K562 (cell line): ENCODE measurements around the gene PEX3. TPM values are rescaled to one million over a fixed set of nuclear protein-coding genes. Genes with fewer than 3 reads are reported as not detected.
A peak's percentile ranks its signal among the peaks of the same experiment; 100 is the strongest.

Source experiments
- ATAC-seq: fragments of 200-7000 bp; cut with Tn5 transposase; 3 replicates; pipeline ENCODE4 v1.9.1; 2020; ENCODE audit warnings: moderate library complexity
- BruUV-seq: library from RNA; stranded (reverse); fragments of 400-500 nt; replicated peaks from 2 replicates; lab custom pipeline; 2021; lab: Mats Ljungman, UMichigan
- CTCF ChIA-PET: fragments of 300-600 bp; formaldehyde crosslinking; extraction: SDS; loops from one replicate; lab custom pipeline; 2021; ENCODE audit warnings: low intra/inter-chr PET ratio; lab: Yijun Ruan, JAX
- POLR2A ChIA-PET: fragments of 300-600, 350-650 bp; sonication (Branson Sonifier 250); formaldehyde crosslinking; extraction: SDS; loops from one replicate; lab custom pipeline; 2021; ENCODE audit warnings: antibody characterized with exemption, inconsistent platforms; lab: Yijun Ruan, JAX
- DNase-seq, 4 experiments: peaks; one replicate each; pipeline versions ENCODE4 v3.0.0 to v3.0.0-alpha.2; 2011 to 2018; ENCODE audit warnings: low spot score in 3 of 4, mixed read lengths in 3 of 4; ENCODE audit errors: extremely low read depth in 1 of 4
- FAIRE-seq: peaks from 2 replicates; lab custom pipeline; 2011; peaks lifted over from hg19 to GRCh38; lab: Jason Lieb, UNC
- H2AFZ ChIP-seq: 2 replicates; pipeline ENCODE4 v1.6.0; 2011; ENCODE audit warnings: low read depth, low read length, control low read depth, inconsistent platforms
- H3K27ac ChIP-seq: fragments of 200-600 bp; 3 replicates; pipeline ENCODE4 v1.8.0; 2011; ENCODE audit warnings: low read depth, mild to moderate bottlenecking, control low read depth, inconsistent platforms, low read length, moderate library complexity, mixed read lengths; ENCODE audit errors: extremely low read depth
- H3K27me3 ChIP-seq, 2 experiments: fragments of 300-600 bp in 1 of 2; 2 replicates in 1 of 2; 3 replicates in 1 of 2; pipeline versions ENCODE4 v1.6.0 to v1.8.0; 2011; ENCODE audit warnings: inconsistent platforms in 2 of 2, low read length in 2 of 2, mild to moderate bottlenecking in 1 of 2, mixed read lengths in 1 of 2, moderate library complexity in 1 of 2; ENCODE audit not compliant: control insufficient read depth in 2 of 2, insufficient read depth in 2 of 2
- H3K36me3 ChIP-seq: fragments of 300-600 bp; 3 replicates; pipeline ENCODE4 v1.8.0; 2011; ENCODE audit warnings: mild to moderate bottlenecking, low read length, inconsistent platforms; ENCODE audit not compliant: control insufficient read depth, insufficient read depth
- H3K4me1 ChIP-seq, 2 experiments: fragments of 200-600 bp in 1 of 2; replicated peaks in 1 of 2; 2 replicates in 1 of 2; 3 replicates in 1 of 2; pipeline versions ENCODE4 v1.5.1 to v1.8.0; 2011; ENCODE audit warnings: inconsistent platforms in 2 of 2, low read length in 2 of 2, mild to moderate bottlenecking in 1 of 2, mixed read lengths in 1 of 2, moderate library complexity in 1 of 2; ENCODE audit not compliant: control insufficient read depth in 2 of 2, insufficient read depth in 2 of 2
- H3K4me2 ChIP-seq: 2 replicates; pipeline ENCODE4 v1.6.1; 2011; ENCODE audit warnings: low read length, control low read depth, inconsistent platforms, mixed read lengths; ENCODE audit not compliant: insufficient read depth
- H3K4me3 ChIP-seq: fragments of 200-600 bp; sonication (generic), shearing (Covaris generic); 2 replicates; pipeline ENCODE4 v1.5.1; 2016; ENCODE audit warnings: control low read depth, inconsistent platforms
- H3K79me2 ChIP-seq: fragments of 200-600 bp; 3 replicates; pipeline ENCODE4 v1.8.0; 2011; ENCODE audit warnings: low read length, inconsistent platforms; ENCODE audit not compliant: control insufficient read depth, insufficient read depth
- H3K9ac ChIP-seq, 2 experiments: 2 replicates each; pipeline versions ENCODE4 v1.6.0 to v1.6.1; 2011; ENCODE audit warnings: low read depth in 2 of 2, low read length in 2 of 2, control low read depth in 1 of 2, inconsistent platforms in 1 of 2, mild to moderate bottlenecking in 1 of 2, mixed read lengths in 1 of 2; ENCODE audit not compliant: insufficient read depth in 1 of 2
- H3K9me1 ChIP-seq: one replicate; pipeline ENCODE4 v1.6.0; 2011; ENCODE audit warnings: inconsistent platforms, mild to moderate bottlenecking, low read length, moderate library complexity; ENCODE audit not compliant: control insufficient read depth, insufficient read depth
- H3K9me3 ChIP-seq: replicated peaks from 2 replicates; pipeline ENCODE4 v1.5.1; 2011; ENCODE audit warnings: low read depth, low read length, inconsistent platforms; ENCODE audit not compliant: control insufficient read depth, insufficient read depth
- H4K20me1 ChIP-seq: replicated peaks from 2 replicates; pipeline ENCODE4 v1.6.1; 2011; ENCODE audit warnings: low read length, inconsistent platforms, mixed read lengths; ENCODE audit not compliant: control insufficient read depth, insufficient read depth
- CBFA2T3 ChIP-seq: fragments of 450-650 bp; IDR thresholded peaks from 2 replicates; pipeline ENCODE4 v1.6.1; 2017
- CTBP1 ChIP-seq: fragments of 450-650 bp; IDR thresholded peaks from 2 replicates; pipeline ENCODE4 v1.6.1; 2016; ENCODE audit warnings: borderline replicate concordance
- ETV1 ChIP-seq: fragments of 450-650 bp; conservative IDR thresholded peaks from 2 replicates; pipeline ENCODE4 v1.6.1; 2016; ENCODE audit warnings: missing genetic modification characterization, control low read depth, low read depth, missing compliant biosample characterization
- JUND ChIP-seq, 2 experiments: IDR thresholded peaks; 2 replicates in 1 of 2; 3 replicates in 1 of 2; pipeline ENCODE4 v1.6.1; 2011; ENCODE audit warnings: borderline replicate concordance in 2 of 2, low read depth in 2 of 2, low read length in 2 of 2, improper control_type of control experiment in 1 of 2, missing biosample characterization in 1 of 2, missing genetic modification characterization in 1 of 2, missing genetic modification reagents in 1 of 2
- NR2C2 ChIP-seq, 2 experiments: fragments of 200-800 bp in 1 of 2; sonication (Bioruptor generic) in 1 of 2; sonication (generic) in 1 of 2; formaldehyde crosslinking in 1 of 2; IDR thresholded peaks; 2 replicates each; pipeline versions ENCODE4 v1.6.1 to v1.8.0; 2016 to 2022; ENCODE audit warnings: mild to moderate bottlenecking in 1 of 2, missing compliant biosample characterization in 1 of 2, missing genetic modification characterization in 1 of 2, missing genetic modification reagents in 1 of 2
- POLR2G ChIP-seq: fragments of 200-400 bp; formaldehyde crosslinking; IDR thresholded peaks from 2 replicates; pipeline ENCODE4 v1.6.1; 2017; ENCODE audit warnings: low read depth, mild to moderate bottlenecking, antibody characterized with exemption, low read length, moderate library complexity
- TAL1 ChIP-seq: fragments of 450-650 bp; IDR thresholded peaks from 2 replicates; pipeline ENCODE4 v1.6.1; 2016; ENCODE audit warnings: mild to moderate bottlenecking
- TEAD4 ChIP-seq, 2 experiments: sonication (generic) in 1 of 2; formaldehyde crosslinking in 1 of 2; IDR thresholded peaks; 2 replicates each; pipeline versions ENCODE4 v1.6.1 to v1.8.0; 2012 to 2022; ENCODE audit warnings: borderline replicate concordance in 1 of 2, inconsistent platforms in 1 of 2, low read length in 1 of 2, mild to moderate bottlenecking in 1 of 2, missing genetic modification reagents in 1 of 2
- USF2 ChIP-seq: sonication (generic); formaldehyde crosslinking; IDR thresholded peaks from 2 replicates; pipeline ENCODE4 v1.5.0; 2020; ENCODE audit warnings: missing genetic modification reagents
- XRCC5 ChIP-seq: fragments of 200-400 bp; formaldehyde crosslinking; IDR thresholded peaks from 2 replicates; pipeline ENCODE4 v1.6.1; 2017; ENCODE audit warnings: low read depth, mild to moderate bottlenecking, low read length
- WGBS: fragments of 100-300 bp; shearing (Covaris generic); methylation state at CpG from one replicate; pipeline ENCODE4 v1.1.6; 2016; ENCODE audit warnings: low coverage, mixed read lengths; ENCODE audit not compliant: insufficient coverage; ENCODE audit errors: missing lambda C conversion rate; 5-methylcytosine and 5-hydroxymethylcytosine counted together
- in situ Hi-C: fragments of 300-500 bp; cut with MboI; formaldehyde crosslinking; loops from 4 replicates; pipeline ENCODE4 v1.15.0; 2018; ENCODE audit warnings: inconsistent platforms, mixed read lengths
- intact Hi-C: fragments of 100-400 bp; cut with micrococcal nuclease; formaldehyde crosslinking; loops from 2 replicates; pipeline ENCODE4 v1.14.2; 2022
- polyA plus RNA-seq, 8 experiments: library from polyadenylated mRNA; depleted of rRNA in 4 of 8; stranded (reverse) in 5 of 8; unstranded in 3 of 8; fragments of >200 nt; fragmentation: Nextera tagmentation in 2 of 8; fragmentation: Illumina TruSeq in 1 of 8; extraction: Ambion mirVana in 2 of 8; extraction: Trizol in 1 of 8; gene quantifications; 2 replicates each; pipeline versions ENCODE4 v1.2.1 to v1.2.3, GENCODE V29; 2011 to 2014; ENCODE audit warnings: inconsistent platforms in 1 of 8, missing spikeins in 1 of 8
- total RNA-seq, 7 experiments: library from RNA; depleted of rRNA in 6 of 7; stranded (reverse); fragments of >200 nt in 6 of 7; fragmentation: Illumina TruSeq in 2 of 7; extraction: Trizol in 2 of 7; gene quantifications; 2 replicates each; pipeline versions ENCODE4 v1.2.1 to v1.2.3, GENCODE V29; 2011 to 2021; ENCODE audit warnings: low replicate concordance in 1 of 7

PEX3 gene
- total and polyA plus RNA-seq, 9 of the 15 experiments (the other 6 are each of a cell fraction or from before 2014, with no cell fraction given), result 17.3 to 69.6 (median 32.7) TPM

- BruUV-seq, result no TSS peak
- in situ Hi-C loops (no loop called here), intact Hi-C loops (no loop called here)
- no peak for FAIRE-seq
- Histone ChIP-seq H3K36me3 (no peaks in the 10 kb centered on the region), H2AFZ (no peak overlapping the region), H3K79me2 (no peaks in the 10 kb centered on the region), H3K27ac (no peak overlapping the region), H3K9me1 (no peaks in the 10 kb centered on the region), H3K4me3 (no peak overlapping the region), H3K9me3 (no peaks in the 10 kb centered on the region), H3K27me3 (peaks cover 0 to 6% of the 10 kb centered on the region in 2 experiments; a peak in 3 of 5 replicates), H3K4me2 (no peak overlapping the region), H4K20me1 (0 out of 2 replicates have a peak, but pooled peaks cover 3% of the 10 kb centered on the region), H3K4me1 (no peaks in the 10 kb centered on the region; a peak in 1 of 5 replicates), H3K9ac (no peak overlapping the region)
- ChIA-PET POLR2A (interaction anchor here (0.7 to 1.1 kb wide), 2 partner anchors 10 to 686 kb away, joined by 4 read pairs; no protein-coding TSS in a partner anchor), CTCF (interaction anchor here (0.6 to 0.7 kb wide), 2 partner anchors 15 to 767 kb away, joined by 4 read pairs; no protein-coding TSS in a partner anchor)
- TF ChIP-seq NR2C2 (CRISPR knock-in tag; IDR thresholded peaks at IDR 0.05) (no peak), NR2C2 (tag; IDR thresholded peaks at IDR 0.05) (no peak), CBFA2T3 (peak; percentile 50), USF2 (CRISPR knock-in tag) (no peak), ETV1 (tag) (no peak), CTBP1 (no peak), TAL1 (0 out of 2 replicates have a peak, but pooled peaks have one; percentile 5), TEAD4 (IDR thresholded peaks at IDR 0.05; ENCODE audit: low read length) (peak; percentile 51), TEAD4 (CRISPR knock-in tag; IDR thresholded peaks at IDR 0.05; ENCODE audit: borderline replicate concordance) (no peak), POLR2G (0 out of 2 replicates have a peak, but pooled peaks have one; percentile 7), XRCC5 (no peak), JUND (IDR thresholded peaks at IDR 0.05; ENCODE audit: borderline replicate concordance, low read depth, low read length) (no peak), JUND (tag; IDR thresholded peaks at IDR 0.05; ENCODE audit: borderline replicate concordance, low read depth, low read length) (no peak)
- no peak for DNase-seq
- no peak for ATAC-seq
- 0% methylated on average over 1 of the region's 1 CpG for WGBS
Observed at GRCh38 chr6:143410859-143411270, 39.7 kb upstream of the PEX3 start.
